ENCODE data around the gene SMCO3.

Gene SMCO3

GRCh38 chr12:14833336-14833735, 19.4 kb upstream of the SMCO3 start:
- TF ChIP-seq REST (IDR thresholded peaks at IDR 0.05; ENCODE audit: low read depth) (no peak), TEAD4 (IDR thresholded peaks at IDR 0.05) (no peak), EGR1 (IDR thresholded peaks at IDR 0.05) (no peak), CREB1 (IDR thresholded peaks at IDR 0.05; ENCODE audit: low read depth) (no peak), ZBTB7A (IDR thresholded peaks at IDR 0.05; ENCODE audit: low read depth) (no peak), RAD21 (IDR thresholded peaks at IDR 0.05; ENCODE audit: low read depth) (no peak), FOXM1 (IDR thresholded peaks at IDR 0.05; ENCODE audit: borderline replicate concordance, low read depth) (no peak), NFIC (IDR thresholded peaks at IDR 0.05) (no peak), CEBPB (IDR thresholded peaks at IDR 0.05) (no peak), EP300 (IDR thresholded peaks at IDR 0.05; ENCODE audit: borderline replicate concordance) (no peak), USF1 (IDR thresholded peaks at IDR 0.05) (no peak), MAX (IDR thresholded peaks at IDR 0.05) (no peak), TCF12 (IDR thresholded peaks at IDR 0.05; ENCODE audit: low read depth) (no peak)

GRCh38 chr12:14828892-14829291, 14.9 kb upstream of the SMCO3 start:
- no peak for TF ChIP-seq CEBPB (IDR thresholded peaks at IDR 0.05)
- TF ChIP-seq REST (IDR thresholded peaks at IDR 0.05; ENCODE audit: low read depth): no peak

- TF ChIP-seq FOXM1 (IDR thresholded peaks at IDR 0.05; ENCODE audit: borderline replicate concordance, low read depth) (no peak), REST (IDR thresholded peaks at IDR 0.05; ENCODE audit: low read depth) (no peak), NFIC (IDR thresholded peaks at IDR 0.05) (no peak), YY1 (IDR thresholded peaks at IDR 0.05; ENCODE audit: low read depth) (no peak), EP300 (IDR thresholded peaks at IDR 0.05; ENCODE audit: borderline replicate concordance) (no peak), EGR1 (IDR thresholded peaks at IDR 0.05) (no peak), USF1 (IDR thresholded peaks at IDR 0.05) (no peak), TCF12 (IDR thresholded peaks at IDR 0.05; ENCODE audit: low read depth) (no peak), CREB1 (IDR thresholded peaks at IDR 0.05; ENCODE audit: low read depth) (no peak), ZBTB7A (IDR thresholded peaks at IDR 0.05; ENCODE audit: low read depth) (no peak)
Measured at GRCh38 chr12:14827043-14827442, 13.1 kb upstream of the SMCO3 start.

GRCh38 chr12:14826491-14826890, 12.5 kb upstream of the SMCO3 start:
- no peak for TF ChIP-seq TCF12 (IDR thresholded peaks at IDR 0.05; ENCODE audit: low read depth)
- no peak for TF ChIP-seq YY1 (IDR thresholded peaks at IDR 0.05; ENCODE audit: low read depth)
- TF ChIP-seq USF1 (IDR thresholded peaks at IDR 0.05): no peak
- TF ChIP-seq CREB1 (IDR thresholded peaks at IDR 0.05; ENCODE audit: low read depth): no peak
- TF ChIP-seq TAF1 (IDR thresholded peaks at IDR 0.05; ENCODE audit: low read depth): no peak
- TF ChIP-seq TEAD4 (IDR thresholded peaks at IDR 0.05): no peak
- TF ChIP-seq CEBPB (IDR thresholded peaks at IDR 0.05): no peak
- TF ChIP-seq REST (IDR thresholded peaks at IDR 0.05; ENCODE audit: low read depth): no peak
- TF ChIP-seq FOXM1 (IDR thresholded peaks at IDR 0.05; ENCODE audit: borderline replicate concordance, low read depth): no peak
- TF ChIP-seq EP300 (IDR thresholded peaks at IDR 0.05; ENCODE audit: borderline replicate concordance): no peak
- TF ChIP-seq NFIC (IDR thresholded peaks at IDR 0.05): no peak
- TF ChIP-seq MAX (IDR thresholded peaks at IDR 0.05): no peak
- TF ChIP-seq RAD21 (IDR thresholded peaks at IDR 0.05; ENCODE audit: low read depth): no peak
- no peak for TF ChIP-seq ZBTB7A (IDR thresholded peaks at IDR 0.05; ENCODE audit: low read depth)
- no peak for TF ChIP-seq EGR1 (IDR thresholded peaks at IDR 0.05)

Measured in Ishikawa (cell line).